ENCODE data around the gene ZNG1F.
"Not testable (repeated sequence)": the region's sequence is repeated elsewhere in the genome, so short reads cannot be mapped to it uniquely, and the experiment has no call there.

The ZNG1F gene

DNA sequence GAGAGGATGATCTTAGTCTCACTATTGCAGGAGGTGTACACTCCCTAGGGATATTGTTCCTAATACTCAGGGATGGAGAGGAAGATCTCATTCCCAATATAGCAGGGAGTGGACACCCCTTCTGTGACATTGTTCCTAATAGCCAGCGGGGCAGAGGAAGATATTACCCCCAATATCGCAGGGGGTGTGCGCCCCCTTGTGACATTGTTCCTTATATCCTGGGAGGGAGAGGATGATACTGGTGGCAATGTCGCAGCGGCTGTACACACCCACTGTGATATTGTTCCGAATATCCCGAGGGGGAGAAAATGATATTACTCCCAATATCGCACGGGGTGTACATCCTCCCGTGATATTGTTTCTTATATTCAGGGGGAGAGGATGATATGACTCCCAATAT, 78.2 kb downstream of the ZNG1F start:
- H3K4me2 ChIP-seq (ENCODE audit: low read length); H4K20me1 ChIP-seq (ENCODE audit: insufficient read depth, low read length); H3K27ac ChIP-seq (ENCODE audit: low read length); H3K4me1 ChIP-seq (ENCODE audit: low read length); H3K9me3 ChIP-seq (ENCODE audit: insufficient read depth, low read length); H3K27me3 ChIP-seq (ENCODE audit: low read depth, low read length); H3K9ac ChIP-seq (ENCODE audit: low read length); H3K4me3 ChIP-seq (ENCODE audit: low read length); H3K79me2 ChIP-seq (ENCODE audit: low read length); H3K36me3 ChIP-seq (replicated peaks; ENCODE audit: low read depth, low read length); H2AFZ ChIP-seq (ENCODE audit: low read depth, low read length): not testable (repeated sequence)

- not testable (repeated sequence) for H3K36me3 ChIP-seq (replicated peaks; ENCODE audit: low read depth, low read length); H4K20me1 ChIP-seq (ENCODE audit: insufficient read depth, low read length); H3K4me2 ChIP-seq (ENCODE audit: low read length); H3K4me3 ChIP-seq (ENCODE audit: low read length); H3K9me3 ChIP-seq (ENCODE audit: insufficient read depth, low read length); H2AFZ ChIP-seq (ENCODE audit: low read depth, low read length); H3K79me2 ChIP-seq (ENCODE audit: low read length); H3K4me1 ChIP-seq (ENCODE audit: low read length); H3K9ac ChIP-seq (ENCODE audit: low read length); H3K27ac ChIP-seq (ENCODE audit: low read length); H3K27me3 ChIP-seq (ENCODE audit: low read depth, low read length)
Measured at GRCh38 chr9:41109253-41109652, 79.9 kb downstream of the ZNG1F start.

- not testable (repeated sequence) for H2AFZ ChIP-seq (ENCODE audit: low read depth, low read length); H3K4me2 ChIP-seq (ENCODE audit: low read length); H4K20me1 ChIP-seq (ENCODE audit: insufficient read depth, low read length); H3K27me3 ChIP-seq (ENCODE audit: low read depth, low read length); H3K9ac ChIP-seq (ENCODE audit: low read length); H3K36me3 ChIP-seq (replicated peaks; ENCODE audit: low read depth, low read length); H3K4me3 ChIP-seq (ENCODE audit: low read length); H3K79me2 ChIP-seq (ENCODE audit: low read length); H3K9me3 ChIP-seq (ENCODE audit: insufficient read depth, low read length); H3K4me1 ChIP-seq (ENCODE audit: low read length); H3K27ac ChIP-seq (ENCODE audit: low read length)
Measured at GRCh38 chr9:41108816-41109215, 80.3 kb downstream of the ZNG1F start.

DNA sequence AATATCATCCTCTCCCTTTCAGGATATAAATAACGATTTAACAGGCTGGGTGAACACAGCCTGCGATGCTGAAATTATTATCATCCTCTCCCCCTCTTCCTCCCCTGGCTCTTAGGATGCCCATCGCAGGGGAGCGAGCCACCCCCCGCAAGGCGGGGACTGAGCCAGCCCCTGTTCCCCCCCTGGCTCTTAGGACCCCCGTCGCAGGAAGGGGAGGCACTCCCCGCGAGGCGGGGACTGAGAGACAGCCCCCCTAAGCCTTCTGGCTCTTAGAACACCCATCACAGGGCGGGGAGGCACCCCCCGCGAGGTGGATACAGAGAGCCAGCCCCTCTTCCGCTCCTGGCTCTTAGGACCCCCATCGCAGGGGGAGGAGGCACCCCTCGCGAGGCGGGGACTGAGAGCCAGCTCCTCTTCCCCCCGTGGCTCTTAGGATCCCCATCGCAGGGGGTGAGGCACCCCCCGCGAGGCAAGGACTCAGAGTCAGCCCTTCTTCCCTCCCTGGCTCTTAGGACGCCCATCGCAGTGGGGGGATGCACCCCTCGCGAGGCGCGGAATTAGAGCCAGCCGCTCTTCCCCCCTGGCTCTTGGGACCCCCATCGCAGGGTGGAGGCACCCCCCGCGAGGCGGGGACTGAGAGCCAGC, 82.5 kb downstream of the ZNG1F start:
- not testable (repeated sequence) for H4K20me1 ChIP-seq (ENCODE audit: insufficient read depth, low read length); H3K79me2 ChIP-seq (ENCODE audit: low read length); H3K4me1 ChIP-seq (ENCODE audit: low read length); H3K36me3 ChIP-seq (replicated peaks; ENCODE audit: low read depth, low read length); H3K4me3 ChIP-seq (ENCODE audit: low read length); H3K27ac ChIP-seq (ENCODE audit: low read length); H3K27me3 ChIP-seq (ENCODE audit: low read depth, low read length); H3K9me3 ChIP-seq (ENCODE audit: insufficient read depth, low read length); H3K4me2 ChIP-seq (ENCODE audit: low read length); H2AFZ ChIP-seq (ENCODE audit: low read depth, low read length); H3K9ac ChIP-seq (ENCODE audit: low read length)

GRCh38 chr9:41105557-41106253, 83.4 kb downstream of the ZNG1F start:
- H3K4me3 ChIP-seq (ENCODE audit: low read length); H3K4me1 ChIP-seq (ENCODE audit: low read length); H2AFZ ChIP-seq (ENCODE audit: low read depth, low read length); H4K20me1 ChIP-seq (ENCODE audit: insufficient read depth, low read length); H3K36me3 ChIP-seq (replicated peaks; ENCODE audit: low read depth, low read length); H3K79me2 ChIP-seq (ENCODE audit: low read length); H3K27ac ChIP-seq (ENCODE audit: low read length); H3K4me2 ChIP-seq (ENCODE audit: low read length); H3K9me3 ChIP-seq (ENCODE audit: insufficient read depth, low read length); H3K27me3 ChIP-seq (ENCODE audit: low read depth, low read length); H3K9ac ChIP-seq (ENCODE audit: low read length): not testable (repeated sequence)

DNA sequence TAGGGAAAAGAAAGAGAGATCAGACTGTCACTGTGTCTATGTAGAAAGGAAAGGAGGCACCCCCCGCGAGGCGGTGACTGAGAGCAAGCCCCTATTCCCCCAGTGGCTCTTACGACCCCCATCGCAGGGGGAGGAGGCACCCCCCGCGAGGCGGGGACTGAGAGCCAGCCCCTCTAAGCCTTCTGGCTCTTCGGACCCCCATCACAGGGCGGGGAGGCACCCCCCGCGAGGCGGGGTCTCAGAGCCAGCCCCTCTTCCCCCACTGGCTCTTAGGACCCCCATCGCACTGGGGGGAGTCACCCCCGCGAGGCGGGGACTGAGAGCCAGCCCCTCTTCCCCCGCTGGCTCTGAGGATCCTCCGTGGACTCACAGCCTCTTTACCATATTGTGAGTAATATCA, 84.6 kb downstream of the ZNG1F start:
- H3K4me3 ChIP-seq (ENCODE audit: low read length); H3K9me3 ChIP-seq (ENCODE audit: insufficient read depth, low read length); H4K20me1 ChIP-seq (ENCODE audit: insufficient read depth, low read length); H3K27ac ChIP-seq (ENCODE audit: low read length); H3K4me1 ChIP-seq (ENCODE audit: low read length); H3K27me3 ChIP-seq (ENCODE audit: low read depth, low read length); H3K79me2 ChIP-seq (ENCODE audit: low read length); H2AFZ ChIP-seq (ENCODE audit: low read depth, low read length); H3K4me2 ChIP-seq (ENCODE audit: low read length); H3K9ac ChIP-seq (ENCODE audit: low read length); H3K36me3 ChIP-seq (replicated peaks; ENCODE audit: low read depth, low read length): not testable (repeated sequence)

- H4K20me1 ChIP-seq (ENCODE audit: insufficient read depth, low read length); H3K79me2 ChIP-seq (ENCODE audit: low read length): not testable (repeated sequence)
Measured at GRCh38 chr9:41100508-41100907, 88.6 kb downstream of the ZNG1F start.

GRCh38 chr9:41098759-41099158, 90.4 kb downstream of the ZNG1F start:
- H2AFZ ChIP-seq (ENCODE audit: low read depth, low read length); H3K4me3 ChIP-seq (ENCODE audit: low read length); H3K79me2 ChIP-seq (ENCODE audit: low read length); H3K27me3 ChIP-seq (ENCODE audit: low read depth, low read length); H3K36me3 ChIP-seq (replicated peaks; ENCODE audit: low read depth, low read length); H3K4me2 ChIP-seq (ENCODE audit: low read length); H3K9me3 ChIP-seq (ENCODE audit: insufficient read depth, low read length); H3K4me1 ChIP-seq (ENCODE audit: low read length); H4K20me1 ChIP-seq (ENCODE audit: insufficient read depth, low read length); H3K9ac ChIP-seq (ENCODE audit: low read length); H3K27ac ChIP-seq (ENCODE audit: low read length): not testable (repeated sequence)

More at GRCh38 chr9:41100508-41100907, 88.6 kb downstream of the ZNG1F start:
- not testable (repeated sequence) for H3K27me3 ChIP-seq (ENCODE audit: low read depth, low read length); H3K4me2 ChIP-seq (ENCODE audit: low read length); H3K4me3 ChIP-seq (ENCODE audit: low read length); H3K9me3 ChIP-seq (ENCODE audit: insufficient read depth, low read length); H3K9ac ChIP-seq (ENCODE audit: low read length); H2AFZ ChIP-seq (ENCODE audit: low read depth, low read length); H3K27ac ChIP-seq (ENCODE audit: low read length); H3K4me1 ChIP-seq (ENCODE audit: low read length); H3K36me3 ChIP-seq (replicated peaks; ENCODE audit: low read depth, low read length)

DNA sequence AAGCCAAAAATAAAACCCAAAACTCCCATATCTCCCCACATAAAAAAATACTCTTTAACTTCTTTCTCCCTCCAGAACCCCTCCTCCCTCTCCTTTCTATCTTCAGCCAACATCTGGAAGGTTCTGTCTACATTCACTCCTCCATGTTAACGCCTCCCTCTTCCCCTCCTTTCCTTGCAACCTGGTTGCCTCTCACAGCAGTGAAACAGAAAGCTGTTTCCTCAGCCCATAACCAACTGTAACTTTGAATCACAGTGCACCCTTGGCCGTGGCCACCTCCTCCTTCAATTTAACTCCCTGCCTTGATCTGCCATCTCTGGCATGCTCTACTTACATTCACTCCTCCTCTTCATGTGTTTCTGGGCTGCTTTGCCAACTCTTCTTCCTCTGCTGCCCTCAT, 94.1 kb downstream of the ZNG1F start:
- not testable (repeated sequence) for H3K79me2 ChIP-seq (ENCODE audit: low read length); H3K9me3 ChIP-seq (ENCODE audit: insufficient read depth, low read length); H2AFZ ChIP-seq (ENCODE audit: low read depth, low read length); H3K4me1 ChIP-seq (ENCODE audit: low read length); H3K27me3 ChIP-seq (ENCODE audit: low read depth, low read length); H4K20me1 ChIP-seq (ENCODE audit: insufficient read depth, low read length); H3K4me3 ChIP-seq (ENCODE audit: low read length); H3K27ac ChIP-seq (ENCODE audit: low read length); H3K9ac ChIP-seq (ENCODE audit: low read length); H3K36me3 ChIP-seq (replicated peaks; ENCODE audit: low read depth, low read length); H3K4me2 ChIP-seq (ENCODE audit: low read length)
